Right atrium auricular region (tissue), 2 donors: ENCODE results near the gene WDTC1. TPM values are rescaled to one million over a fixed set of nuclear protein-coding genes. Genes with fewer than 3 reads are reported as not detected.

Experiments used
- DNase-seq: peaks from one replicate; pipeline ENCODE4 v3.0.0-alpha.2; 2019; ENCODE audit warnings: low spot score
- H3K27ac ChIP-seq, 2 donors: fragments of 200-600 bp; sonication (generic); 1 replicate in 1 of 2; 2 replicates in 1 of 2; pipeline ENCODE4 v1.5.1; 2016 to 2019
- H3K27me3 ChIP-seq, 2 donors: fragments of 200-600 bp; sonication (generic); one replicate each; pipeline versions ENCODE4 v1.5.1 to v1.6.0; 2017 to 2019
- H3K36me3 ChIP-seq: fragments of 200-600 bp; sonication (generic); one replicate; pipeline ENCODE4 v1.5.1; 2016
- H3K4me1 ChIP-seq, 2 donors: fragments of 200-600 bp; sonication (generic); one replicate each; pipeline versions ENCODE4 v1.5.1 to v1.6.0; 2017 to 2019
- H3K4me3 ChIP-seq, 2 donors: fragments of 200-600 bp; sonication (generic); 1 replicate in 1 of 2; 2 replicates in 1 of 2; pipeline ENCODE4 v1.5.1; 2017 to 2019; ENCODE audit warnings: mild to moderate bottlenecking in 1 of 2, moderate library complexity in 1 of 2
- H3K9me3 ChIP-seq, 2 donors: fragments of 200-600 bp; sonication (generic); one replicate each; pipeline ENCODE4 v1.5.1; 2019
- CTCF ChIP-seq, 2 donors: fragments of 200-600 bp; sonication (generic); IDR thresholded peaks; one replicate each; pipeline ENCODE4 v1.5.1; 2019; ENCODE audit warnings: antibody characterized with exemption in 2 of 2
- total RNA-seq, 2 donors: library from RNA; depleted of rRNA; stranded (reverse); fragments of >200 nt; gene quantifications; one replicate each; pipeline ENCODE4 v1.1.0, GENCODE V29; 2016

WDTC1 gene
- total RNA-seq, 2 donors from 2014 or later, result 52.0 to 77.9 TPM

GRCh38 chr1:27318136-27318535, 83.7 kb downstream of the WDTC1 start:
- H3K4me1 ChIP-seq, result peaks cover 0 to 11% of the 10 kb centered on the region in 2 donors
- no peaks in the 10 kb centered on the region for H3K9me3 ChIP-seq
- H3K36me3 ChIP-seq, result no peaks in the 10 kb centered on the region
- no peak overlapping the region for H3K27ac ChIP-seq
- DNase-seq, result no peak
- TF ChIP-seq CTCF (IDR thresholded peaks at IDR 0.05), result no peak
- H3K27me3 ChIP-seq, result no peaks in the 10 kb centered on the region
- H3K4me3 ChIP-seq, result no peak overlapping the region

- Histone ChIP-seq H3K27me3 (no peaks in the 10 kb centered on the region), H3K9me3 (no peaks in the 10 kb centered on the region), H3K27ac (no peak overlapping the region), H3K36me3 (no peaks in the 10 kb centered on the region), H3K4me3 (no peak overlapping the region), H3K4me1 (peaks cover 0 to 15% of the 10 kb centered on the region in 2 donors)
- DNase-seq, result no peak
- no peak for TF ChIP-seq CTCF (IDR thresholded peaks at IDR 0.05)
Observed at GRCh38 chr1:27318596-27318995, 84.2 kb downstream of the WDTC1 start.

GRCh38 chr1:27321813-27322568, 87.6 kb downstream of the WDTC1 start, which contains the start of gene TMEM222:
TMEM222 (plus strand) TSS chr1:27322163; CDS start chr1:27322198, 35 bp downstream.
- Histone ChIP-seq H3K4me3 (peak within 1 kb of the TSS; percentile 74 to 88), H3K9me3 (no peaks in the 10 kb centered on the region), H3K4me1 (peaks cover 0 to 30% of the 10 kb centered on the region in 2 donors), H3K27me3 (no peaks in the 10 kb centered on the region), H3K36me3 (peaks cover 10% of the 10 kb centered on the region), H3K27ac (peak within 1 kb of the TSS; percentile 85 to 90)
- DNase-seq, result peak; percentile 97
- TF ChIP-seq CTCF (IDR thresholded peaks at IDR 0.05), result peak in 1 of 2 donors; percentile 30

GRCh38 chr1:27322569-27323240, 88.3 kb downstream of the WDTC1 start:
- H3K4me3 ChIP-seq, result peak overlapping the region; percentile 74 to 88
- H3K4me1 ChIP-seq, result peaks cover 0 to 32% of the 10 kb centered on the region in 2 donors
- TF ChIP-seq CTCF (IDR thresholded peaks at IDR 0.05), result no peak
- no peaks in the 10 kb centered on the region for H3K27me3 ChIP-seq
- H3K27ac ChIP-seq, result peak overlapping the region; percentile 85 to 90
- H3K36me3 ChIP-seq, result peaks cover 10% of the 10 kb centered on the region
- DNase-seq, result no peak
- H3K9me3 ChIP-seq, result no peaks in the 10 kb centered on the region

- DNase-seq, result no peak
- Histone ChIP-seq H3K27me3 (no peaks in the 10 kb centered on the region), H3K4me3 (no peak overlapping the region), H3K4me1 (peaks cover 0 to 45% of the 10 kb centered on the region in 2 donors), H3K27ac (no peak overlapping the region), H3K36me3 (peaks cover 10% of the 10 kb centered on the region), H3K9me3 (no peaks in the 10 kb centered on the region)
- TF ChIP-seq CTCF (IDR thresholded peaks at IDR 0.05), result no peak
Observed at GRCh38 chr1:27325286-27325685, 90.9 kb downstream of the WDTC1 start.
